ENCODE data around the gene PAK5.

Gene PAK5

DNA sequence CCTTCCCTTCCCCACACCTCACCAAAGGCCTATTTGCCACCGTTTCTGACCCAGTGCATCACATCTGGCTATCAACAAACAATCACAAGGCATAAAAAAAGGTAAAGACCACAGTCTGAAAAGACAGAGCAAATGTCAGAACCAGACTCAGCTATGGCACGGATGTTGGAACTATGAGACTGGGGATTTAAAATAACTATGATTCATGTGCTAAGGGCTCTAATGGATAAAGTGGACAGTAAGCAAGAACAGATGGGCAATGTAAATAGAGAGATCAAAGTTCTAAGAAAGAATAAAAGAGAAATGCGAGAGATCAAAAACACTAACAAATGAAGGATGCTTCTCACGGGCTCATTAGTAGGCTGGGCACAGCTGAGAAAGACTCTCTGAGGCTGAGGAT, 225.0 kb downstream of the PAK5 start:
- no peak for DNase-seq

DNA sequence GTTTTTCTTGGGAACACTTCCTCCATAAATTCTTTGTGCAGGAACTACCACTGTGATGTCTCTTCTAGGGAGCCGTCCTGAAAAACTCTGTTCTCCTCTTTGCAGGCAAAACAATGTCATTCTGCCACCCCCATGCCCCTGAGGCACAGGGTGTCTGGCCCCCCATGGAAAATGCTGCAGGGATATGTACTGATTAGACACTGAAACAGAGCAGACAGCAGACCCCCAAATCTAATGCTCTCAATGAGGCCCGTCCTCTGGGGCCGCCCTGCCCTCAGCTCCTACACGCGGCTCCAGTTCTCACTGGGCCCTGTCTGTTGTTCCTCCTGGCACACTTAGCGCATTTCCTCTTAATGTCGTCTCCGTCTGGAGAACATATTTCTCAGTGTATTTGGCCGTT, 227.0 kb downstream of the PAK5 start:
- DNase-seq, result no peak

DNA sequence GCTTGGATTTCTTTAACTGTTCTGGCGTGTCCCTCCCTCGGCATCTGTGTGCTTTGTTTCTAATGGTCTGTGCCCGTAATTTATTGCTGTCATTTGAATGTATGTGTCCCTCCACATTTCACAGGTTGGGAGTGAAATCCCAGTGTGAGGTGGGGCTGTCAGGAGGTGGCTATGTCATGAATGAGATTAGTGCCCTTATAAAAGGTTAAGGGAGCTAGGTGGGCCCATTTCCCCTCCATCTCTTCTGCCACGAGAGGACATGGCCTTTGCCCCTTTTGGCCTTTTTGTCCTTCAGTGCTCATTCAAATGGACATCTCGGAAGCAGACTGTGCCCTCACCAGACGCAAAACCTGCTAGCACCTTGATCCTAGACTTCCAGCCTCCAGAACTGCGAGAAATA, 228.2 kb downstream of the PAK5 start:
- DNase-seq, result no peak

DNA sequence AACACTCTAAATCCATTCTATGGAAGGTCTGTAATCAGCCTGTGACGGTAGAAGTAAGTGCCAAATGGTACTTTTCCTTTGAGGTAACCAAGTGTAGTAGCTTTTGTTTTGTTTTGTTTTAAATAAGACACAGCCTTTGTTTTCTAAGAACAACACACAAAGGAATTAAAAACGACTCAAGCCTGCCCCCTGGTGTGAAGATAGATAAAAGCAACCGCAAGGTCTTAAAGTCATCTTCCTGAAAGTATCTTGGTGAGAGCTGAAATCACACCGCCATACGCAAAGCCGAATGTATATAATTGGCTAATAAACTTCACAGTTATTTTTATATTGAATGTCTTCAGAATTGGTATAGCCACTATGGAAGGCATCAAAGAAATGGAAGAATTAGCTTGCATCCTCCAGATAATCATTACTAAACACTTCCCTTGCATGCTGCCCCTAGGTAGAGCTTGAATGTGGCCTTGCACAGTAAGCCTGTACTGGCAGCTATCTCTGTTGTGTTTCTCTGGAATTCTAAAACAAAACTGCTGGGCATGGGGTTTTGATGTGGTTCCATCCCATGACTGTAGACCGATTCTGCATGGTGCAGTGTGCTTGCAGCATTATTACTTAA, 228.9 kb downstream of the PAK5 start:
- no peak for DNase-seq

DNA sequence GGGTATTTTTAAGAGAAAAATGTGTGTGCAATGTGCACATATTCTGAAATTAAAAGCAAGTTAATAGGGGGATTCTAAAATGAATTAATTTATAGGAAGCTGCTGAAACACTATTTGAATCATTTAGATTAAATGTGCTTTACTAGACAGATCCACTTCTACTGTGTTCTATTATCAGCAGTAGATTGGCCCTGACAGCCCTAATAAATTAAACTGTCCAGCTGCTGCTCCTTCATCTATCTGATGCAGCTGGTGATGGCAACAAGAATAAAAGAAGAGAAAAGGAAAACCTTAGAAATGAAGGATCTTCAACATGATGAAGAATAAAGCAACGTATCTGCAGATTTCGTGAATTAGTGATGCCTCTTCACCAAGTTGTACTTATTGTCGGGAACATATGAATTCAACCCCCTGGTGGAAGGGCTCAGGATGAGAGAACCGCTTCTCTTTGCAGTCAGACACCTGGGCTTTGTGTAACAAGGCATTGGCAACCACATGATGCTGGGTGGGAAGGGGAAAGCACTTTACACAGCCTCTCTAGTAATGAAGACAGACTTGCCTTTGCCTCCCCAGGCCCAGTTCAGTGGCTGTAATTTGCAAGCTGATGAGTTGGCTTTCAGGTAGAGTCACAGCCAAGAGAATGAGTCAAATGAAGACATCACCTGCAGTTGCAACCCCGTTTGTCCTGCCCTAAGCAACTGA, 230.1 kb downstream of the PAK5 start:
- DNase-seq, result no peak

DNA sequence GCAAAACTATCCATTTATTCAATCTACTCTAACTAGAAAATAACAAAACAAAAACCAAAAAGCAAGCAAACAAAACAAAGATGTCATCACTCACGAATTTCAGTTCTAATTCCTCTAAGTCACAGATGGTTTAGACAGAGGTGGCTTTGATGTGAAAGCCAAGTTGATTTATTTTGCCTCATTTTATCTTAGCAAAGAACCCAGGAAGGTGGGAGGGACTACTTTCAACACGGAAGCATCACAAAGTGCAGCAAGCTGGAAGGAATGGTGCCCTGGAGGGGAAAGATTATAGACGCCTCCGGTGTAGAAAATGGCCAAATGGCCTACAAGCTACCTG, 236.1 kb downstream of the PAK5 start:
- DNase-seq, result no peak

DNA sequence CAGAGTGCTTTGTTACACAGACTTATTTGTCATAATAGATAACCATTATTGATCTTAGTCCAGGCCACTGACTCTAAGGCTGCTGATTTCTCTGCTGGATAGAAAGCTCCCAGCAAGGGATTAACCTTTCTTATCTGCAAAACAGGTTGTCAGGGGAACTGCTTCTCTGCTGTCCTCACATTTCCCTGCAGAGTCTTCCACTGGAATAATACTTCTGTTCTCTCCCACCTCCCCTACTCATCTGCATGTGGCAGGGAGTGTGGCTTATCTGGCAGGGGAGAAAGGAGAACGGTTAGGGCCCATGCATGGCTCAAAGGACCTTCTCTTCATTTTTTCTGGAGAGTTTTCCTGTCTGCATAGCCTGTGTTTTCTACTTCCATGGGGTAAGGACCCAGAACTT, 238.3 kb downstream of the PAK5 start:
- no peak for DNase-seq

DNA sequence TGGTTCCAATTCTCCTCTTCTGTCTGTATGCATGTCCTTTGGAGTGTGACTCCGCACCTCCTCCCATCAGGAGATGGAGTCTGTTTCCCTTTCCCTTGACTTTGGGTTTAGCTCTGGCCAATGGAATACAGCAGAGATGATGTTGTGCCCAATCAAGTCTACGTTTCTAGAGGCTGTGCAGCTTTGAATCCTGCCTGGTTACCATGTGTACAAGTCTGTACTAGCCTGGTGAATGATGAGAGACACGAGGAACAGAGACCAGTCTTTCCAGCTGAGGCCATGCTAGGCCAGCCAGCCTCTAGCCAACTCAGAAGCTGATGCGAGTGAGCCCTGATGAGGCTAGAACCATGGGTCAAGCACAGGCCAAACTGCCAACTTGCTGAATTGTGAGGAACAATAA, 241.3 kb downstream of the PAK5 start:
- no peak for DNase-seq

DNA sequence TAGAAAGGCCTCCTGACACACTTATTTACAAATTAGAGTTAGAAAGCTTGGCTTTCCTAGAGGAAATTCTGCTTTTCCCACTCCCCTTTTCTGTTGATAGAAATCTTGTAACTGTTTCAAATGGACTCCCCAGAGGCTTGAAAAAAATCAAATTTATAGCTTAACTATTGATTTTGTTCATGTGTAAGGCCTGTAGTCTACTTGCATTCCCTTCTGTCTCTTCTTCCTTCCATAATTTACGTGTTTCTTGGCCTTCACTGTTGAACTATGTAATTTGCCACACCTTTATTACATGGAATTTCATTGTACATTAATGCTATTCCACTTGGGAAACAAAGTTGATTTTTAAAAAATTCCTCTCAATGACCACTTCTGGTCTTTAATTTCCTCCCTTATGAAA, 243.1 kb downstream of the PAK5 start:
- DNase-seq, result no peak

DNA sequence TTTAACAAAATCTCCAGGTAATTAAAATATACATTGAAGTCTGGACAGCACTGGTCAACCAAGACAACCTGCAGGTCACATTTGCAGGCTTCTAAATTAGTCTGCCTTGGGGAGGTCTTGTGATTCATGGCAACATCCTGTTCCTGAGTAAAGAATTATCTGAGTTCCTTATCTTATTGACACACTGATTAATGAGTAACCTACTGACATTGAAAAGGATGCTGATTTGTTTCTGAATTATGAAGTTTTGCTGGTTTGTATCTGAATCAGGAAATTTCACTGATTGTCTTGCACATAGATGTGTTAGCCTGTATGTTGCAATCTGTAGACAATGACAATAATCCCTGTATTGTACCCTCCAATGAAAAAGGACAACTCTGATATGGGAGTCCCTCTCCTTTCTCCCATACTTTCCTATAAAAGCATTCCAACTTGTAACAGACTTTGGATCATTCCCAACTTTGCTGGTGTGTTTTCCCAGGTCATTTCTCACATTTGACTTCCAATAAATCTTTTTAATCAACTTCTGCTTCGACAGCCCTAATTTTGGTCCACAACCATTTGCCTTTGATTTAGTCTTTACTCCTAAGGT, 244.5 kb downstream of the PAK5 start:
- no peak for DNase-seq

DNA sequence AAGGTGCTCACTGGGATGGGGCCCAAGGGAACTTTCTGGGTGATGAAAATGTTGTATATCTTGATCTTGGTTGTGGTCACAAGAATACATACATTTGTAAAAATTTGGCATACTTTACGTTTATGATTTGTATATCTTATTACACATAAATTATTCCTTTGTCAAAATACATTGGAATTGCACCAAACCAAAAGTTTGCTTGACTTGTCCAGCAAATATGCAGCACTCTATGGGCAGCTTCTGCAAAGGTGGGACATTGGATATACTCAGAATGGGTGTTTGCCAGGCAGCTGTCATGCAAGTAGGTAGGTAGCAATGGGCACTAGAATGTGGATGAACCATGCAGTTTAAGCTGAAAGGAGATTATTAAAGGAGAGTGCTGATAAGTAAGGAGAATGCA, 246.5 kb downstream of the PAK5 start:
- no peak for DNase-seq

DNA sequence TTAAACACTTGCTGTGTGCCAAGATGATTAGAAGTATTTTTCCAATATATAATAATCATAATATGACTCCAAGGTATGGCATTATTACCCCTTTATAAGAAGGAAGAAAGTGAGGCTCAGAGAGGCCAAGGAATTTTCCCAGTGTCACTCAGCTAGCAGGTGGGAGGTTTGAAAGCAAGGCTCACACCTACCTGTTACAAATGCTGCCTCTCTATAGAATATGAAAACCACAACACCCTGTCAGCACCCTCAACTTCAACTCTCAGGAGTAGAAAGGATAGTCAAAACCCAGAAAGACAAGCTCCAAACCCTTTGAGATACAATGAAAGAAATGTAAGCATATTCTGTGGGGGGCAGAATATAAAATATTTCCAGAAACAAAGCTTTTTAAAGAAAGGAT, 247.8 kb downstream of the PAK5 start:
- no peak for DNase-seq

DNA sequence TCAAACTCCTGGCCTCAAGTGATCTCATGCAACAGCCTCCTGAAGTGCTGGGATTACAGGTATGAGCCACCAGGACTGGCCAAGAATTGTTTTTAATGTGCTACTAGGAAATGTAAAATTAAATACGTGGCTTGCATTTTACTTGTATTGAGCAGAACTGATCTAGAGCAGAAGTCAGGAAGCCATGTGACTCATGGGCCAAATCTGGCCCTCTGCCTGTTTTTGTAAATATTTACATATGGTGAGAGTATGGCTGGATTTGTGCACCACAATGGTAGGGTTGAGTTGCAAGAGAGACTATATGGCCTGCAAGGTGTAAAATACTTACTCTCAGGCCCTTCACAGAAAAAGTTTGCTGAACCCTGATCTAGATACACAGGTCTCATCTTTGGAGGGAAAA, 248.7 kb downstream of the PAK5 start:
- DNase-seq, result no peak

DNA sequence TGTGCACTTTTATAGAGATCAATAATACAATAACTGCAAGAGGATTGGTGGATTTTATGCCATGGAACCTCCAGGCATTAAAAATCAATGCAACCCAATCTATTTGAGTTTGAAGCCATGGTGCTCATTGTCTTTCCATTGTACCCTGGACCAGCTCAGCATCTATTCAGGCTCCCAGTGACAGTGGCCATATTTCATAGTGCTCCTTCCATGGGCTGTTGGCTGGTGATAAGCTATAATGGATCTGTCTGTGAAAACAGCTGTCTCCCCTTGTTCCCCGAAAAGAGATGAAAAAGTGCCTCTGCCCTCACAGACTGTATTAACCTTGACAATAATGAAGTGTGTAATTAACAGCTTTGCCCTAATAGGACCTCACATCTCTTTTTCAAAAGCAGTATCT, 250.2 kb downstream of the PAK5 start:
- no peak for DNase-seq

DNA sequence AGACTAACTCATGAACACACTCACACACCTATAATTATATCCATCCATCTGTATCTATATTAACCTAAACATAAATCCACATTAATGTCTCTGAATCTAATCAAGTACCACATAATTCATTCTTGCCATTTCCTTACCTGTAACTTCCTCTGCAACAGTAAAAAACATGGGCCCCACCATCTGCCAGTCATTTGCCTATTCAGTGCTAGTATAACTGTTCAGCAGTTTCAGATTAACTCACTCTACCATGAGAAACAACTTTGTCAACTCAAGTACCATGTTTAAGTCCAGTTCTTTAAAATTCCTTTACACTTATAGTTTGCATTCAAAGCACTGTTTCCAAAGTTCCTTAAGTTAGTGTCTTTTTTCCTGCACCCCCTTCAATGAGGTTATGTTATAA, 255.7 kb downstream of the PAK5 start:
- no peak for DNase-seq

DNA sequence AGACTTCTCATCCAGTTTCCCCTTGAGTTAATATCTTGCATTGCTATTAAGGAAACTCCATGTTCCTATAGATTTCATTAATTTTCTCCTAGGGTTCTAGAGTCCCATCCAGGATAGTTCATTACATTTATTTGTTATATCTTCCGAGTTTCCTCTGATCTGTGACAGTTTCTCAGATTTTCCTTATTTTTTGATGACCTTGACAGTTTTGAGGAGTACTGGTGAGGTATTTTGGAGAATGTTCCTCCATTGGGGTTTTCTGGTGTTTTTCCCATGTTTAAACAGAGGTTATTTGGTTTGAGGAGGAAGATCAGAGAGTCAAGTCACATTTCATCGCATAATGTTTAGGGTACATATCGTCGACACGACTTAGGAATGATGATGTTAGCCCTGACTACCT, 256.7 kb downstream of the PAK5 start:
- DNase-seq, result no peak

DNA sequence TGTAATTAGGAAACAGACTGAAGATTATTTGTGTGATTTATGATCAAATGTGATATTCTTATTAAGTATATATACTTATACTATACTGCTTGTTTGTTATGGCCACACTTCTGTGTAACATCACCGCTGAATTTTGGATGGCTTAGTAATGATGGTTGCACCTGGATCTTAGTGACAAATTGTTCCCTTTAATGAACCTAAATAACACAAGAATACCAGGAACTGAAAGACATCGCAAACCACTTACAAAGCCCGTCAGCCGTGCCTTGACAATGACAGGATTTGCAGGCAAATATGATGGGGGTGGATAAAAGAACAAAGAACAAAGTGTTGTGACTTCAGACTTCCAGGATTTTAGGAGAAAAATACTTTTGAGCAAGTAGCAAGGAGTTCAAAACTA, 257.4 kb downstream of the PAK5 start:
- DNase-seq, result no peak

DNA sequence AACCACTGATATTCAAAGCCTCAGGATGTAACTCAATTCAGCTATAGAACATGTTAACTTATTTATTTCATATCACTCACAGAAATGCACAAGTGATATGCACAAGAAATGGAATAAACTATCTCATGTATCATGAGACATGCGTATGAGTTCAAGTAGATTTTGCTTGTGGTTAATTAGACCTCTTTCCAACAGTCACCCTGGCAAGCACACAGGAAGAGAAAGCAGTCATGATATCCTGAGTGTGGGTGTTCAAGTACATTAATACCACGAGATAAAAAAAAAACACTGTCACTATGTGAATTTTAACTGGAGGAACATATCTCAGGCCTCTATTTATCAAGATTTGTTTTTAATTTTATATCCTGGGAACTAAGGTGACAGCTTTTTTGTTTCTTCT, 260.3 kb downstream of the PAK5 start:
- DNase-seq, result no peak

DNA sequence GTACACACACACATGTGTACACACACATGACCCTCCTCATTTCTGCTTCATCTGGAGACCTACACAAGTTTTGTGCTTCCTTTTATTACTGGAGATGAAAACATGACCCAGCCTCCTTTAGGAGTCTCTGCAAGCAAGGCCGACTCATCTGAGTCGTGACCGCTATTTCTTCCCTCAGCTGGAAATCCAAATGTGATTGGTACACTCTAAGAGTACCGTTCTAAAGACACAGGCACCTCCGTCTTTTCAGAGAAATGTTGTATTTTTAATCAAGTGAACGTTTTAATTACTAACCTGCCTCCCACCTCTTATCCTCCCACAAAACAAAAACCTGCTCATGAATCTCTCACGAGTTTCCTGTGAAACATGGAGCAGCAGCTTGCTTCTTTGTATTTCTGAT, 261.5 kb downstream of the PAK5 start:
- no peak for DNase-seq

DNA sequence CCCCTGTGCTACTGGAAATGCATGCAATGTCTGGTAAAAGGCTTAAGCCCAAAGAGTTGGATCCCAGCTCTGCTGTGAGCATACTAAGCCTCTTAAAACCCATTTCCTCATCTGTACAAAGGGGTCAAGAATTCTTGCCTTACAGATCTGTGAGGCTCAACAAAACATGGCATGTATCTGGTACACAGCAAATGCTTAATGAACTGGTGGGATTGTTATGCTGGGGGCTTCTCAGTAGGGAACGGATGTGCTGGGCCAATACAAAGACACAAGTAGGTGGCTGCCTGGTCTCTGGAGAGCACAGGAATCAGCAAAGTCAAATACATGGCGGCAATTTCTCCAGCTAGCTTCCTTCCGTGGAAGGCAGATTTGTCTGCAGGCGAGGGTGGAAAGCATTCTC, 262.2 kb downstream of the PAK5 start:
- no peak for DNase-seq

DNA sequence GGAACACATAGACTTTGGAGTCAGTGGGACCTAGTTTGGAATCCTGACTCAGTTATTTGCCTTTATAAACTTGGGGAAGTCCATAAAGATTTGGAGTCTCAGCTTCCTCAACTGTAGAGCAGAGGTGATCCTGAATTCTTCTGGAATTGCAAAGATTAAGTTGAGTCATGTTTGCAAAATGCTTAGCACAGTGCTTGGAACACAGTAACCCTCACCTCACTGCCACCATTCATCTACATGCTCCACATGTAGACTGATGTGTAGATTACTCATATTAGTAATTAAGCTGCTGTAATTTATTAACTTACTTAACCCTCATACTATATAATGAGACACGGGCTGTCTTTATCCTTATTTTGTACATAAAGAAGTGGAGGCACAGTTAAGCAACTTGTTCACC, 263.0 kb downstream of the PAK5 start:
- DNase-seq, result no peak

DNA sequence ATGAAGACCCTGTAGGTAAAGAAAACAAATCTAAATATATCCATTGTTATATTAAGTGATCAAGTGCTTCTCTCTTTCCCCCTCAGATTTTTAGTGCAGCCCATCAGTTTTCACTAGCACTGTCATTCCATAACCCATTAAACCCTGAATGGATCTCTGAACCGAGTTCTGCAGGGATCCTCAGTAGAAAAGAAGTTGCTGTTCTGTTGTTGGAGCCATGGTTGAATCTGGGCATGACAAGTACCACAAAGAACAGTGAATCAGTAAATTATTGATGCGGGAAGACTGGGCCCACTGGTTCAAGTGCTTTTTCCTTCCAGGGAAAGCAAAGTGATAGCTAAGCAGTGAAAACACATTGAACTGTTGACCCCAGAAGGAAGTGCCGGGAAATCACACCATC, 264.1 kb downstream of the PAK5 start:
- DNase-seq, result no peak

DNA sequence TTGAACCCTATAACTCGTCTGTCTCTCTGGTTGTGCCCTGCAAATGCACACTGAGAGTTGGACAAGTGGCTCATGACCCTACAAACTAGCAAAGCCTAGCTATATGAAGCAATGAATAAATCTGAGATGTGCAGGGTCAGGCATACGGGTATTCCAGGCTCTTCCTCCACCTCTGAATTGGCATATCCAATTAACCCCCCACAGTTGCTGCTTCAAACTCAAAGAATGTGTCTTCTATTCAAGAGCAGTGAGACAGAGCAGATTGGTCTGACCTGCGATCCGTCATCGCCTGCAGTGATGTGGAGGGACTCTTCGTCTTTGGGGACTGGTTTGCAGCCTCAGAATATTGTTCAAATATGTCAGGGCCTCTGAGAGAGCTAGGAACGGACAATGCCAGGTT, 264.7 kb downstream of the PAK5 start:
- DNase-seq, result no peak

DNA sequence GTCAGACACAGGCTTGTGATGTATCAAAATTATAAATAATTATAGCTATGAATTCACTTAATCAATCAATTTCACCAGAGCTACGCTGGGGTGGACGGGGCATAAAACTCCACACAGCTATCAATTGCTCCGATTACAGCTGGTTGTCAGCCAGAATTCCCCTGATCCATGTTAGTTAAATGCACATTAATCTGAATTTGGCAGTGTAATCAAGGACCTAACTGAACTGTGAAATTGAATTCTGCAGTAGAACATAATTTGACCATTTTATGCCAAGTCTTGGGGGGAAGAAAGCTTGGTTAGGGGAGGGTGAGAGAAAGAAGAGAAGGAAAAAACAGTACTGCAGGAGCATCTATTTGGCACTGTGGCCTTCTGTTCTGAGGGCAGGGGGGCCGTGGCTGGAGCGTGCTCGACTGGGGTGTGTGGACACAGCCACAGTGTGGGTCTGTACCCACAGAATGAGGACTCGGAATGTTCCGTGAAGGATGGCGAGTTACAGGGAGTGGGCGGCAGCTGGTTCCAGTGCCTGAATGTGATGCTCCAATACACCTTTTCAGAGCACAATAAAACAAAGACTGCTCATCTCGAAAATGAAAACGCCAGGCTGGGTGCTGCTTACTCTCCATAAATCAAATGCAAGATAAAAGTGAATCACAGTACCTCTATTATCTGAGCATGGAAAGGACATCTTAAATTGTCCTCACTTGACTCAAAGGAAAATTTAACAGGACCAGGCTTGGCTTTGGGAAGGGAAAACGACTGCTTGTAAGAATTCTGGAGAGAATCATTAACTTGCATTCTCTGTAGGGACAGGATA, 265.3 kb downstream of the PAK5 start:
- DNase-seq, result no peak

All from activated T-cell treated with anti-CD3 and anti-CD28 coated beads for 4 hours (primary cell).